ENCODE data around the gene NEU1.
"Not testable (repeated sequence)": the region's sequence is repeated elsewhere in the genome, so short reads cannot be mapped to it uniquely, and the experiment has no call there.

Gene NEU1

DNA sequence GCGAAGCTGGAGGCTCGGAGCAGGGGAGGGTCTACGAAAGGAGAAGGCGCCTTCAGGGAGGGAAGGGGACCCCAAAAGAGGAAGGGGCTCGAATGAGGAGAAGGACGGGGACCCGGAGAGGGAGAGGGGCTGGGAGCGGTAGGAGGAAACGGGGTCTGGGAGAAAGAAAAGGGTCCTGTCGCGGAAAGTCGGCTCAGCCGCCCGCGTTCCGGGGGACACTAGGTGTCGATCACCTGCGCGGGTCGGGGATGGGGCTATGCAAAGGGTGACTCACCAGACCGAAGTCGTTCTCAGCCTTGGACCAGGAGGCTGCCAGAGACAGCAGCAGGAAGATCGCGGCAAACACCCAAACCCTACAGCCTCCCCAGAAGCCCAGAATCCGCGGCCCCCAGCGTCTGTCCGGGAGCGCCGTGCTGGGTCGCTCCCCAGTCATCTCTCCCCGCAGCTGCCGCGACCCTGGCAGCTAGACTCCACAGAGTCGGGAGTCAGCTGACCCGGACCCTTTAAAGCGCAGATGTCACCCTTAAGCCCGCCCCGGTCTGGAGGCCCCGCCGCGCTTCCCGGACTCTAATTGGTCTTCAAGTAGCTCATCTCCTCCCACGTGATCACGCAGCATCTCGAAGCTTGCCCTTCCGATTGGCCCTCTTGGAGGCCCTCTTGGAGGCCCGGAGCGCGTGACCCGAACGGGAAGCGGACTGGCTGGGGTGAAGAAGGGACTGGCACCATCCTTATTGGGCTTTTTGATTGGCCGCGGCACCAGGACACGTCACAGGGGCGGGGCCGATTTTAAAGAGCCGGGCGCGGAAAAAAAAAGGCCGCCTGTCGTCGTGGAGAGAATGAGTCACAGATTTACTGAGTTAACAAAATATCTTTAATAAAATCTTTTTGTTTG, at the start of gene NEU1:
NEU1 (minus strand) TSS at position 478 of the 892 bp plus-strand sequence; CDS start at position 433, 45 bp downstream.
- DNase-seq (ENCODE audit: low read depth in 2 of 2): peak; percentile 100
- H3K4me3 ChIP-seq (replicated peaks in 1 of 2; ENCODE audit: low read depth in 2 of 2, low read length in 2 of 2): peak within 1 kb of the TSS; percentile 90 to 98
- TF ChIP-seq, protein P1, sequence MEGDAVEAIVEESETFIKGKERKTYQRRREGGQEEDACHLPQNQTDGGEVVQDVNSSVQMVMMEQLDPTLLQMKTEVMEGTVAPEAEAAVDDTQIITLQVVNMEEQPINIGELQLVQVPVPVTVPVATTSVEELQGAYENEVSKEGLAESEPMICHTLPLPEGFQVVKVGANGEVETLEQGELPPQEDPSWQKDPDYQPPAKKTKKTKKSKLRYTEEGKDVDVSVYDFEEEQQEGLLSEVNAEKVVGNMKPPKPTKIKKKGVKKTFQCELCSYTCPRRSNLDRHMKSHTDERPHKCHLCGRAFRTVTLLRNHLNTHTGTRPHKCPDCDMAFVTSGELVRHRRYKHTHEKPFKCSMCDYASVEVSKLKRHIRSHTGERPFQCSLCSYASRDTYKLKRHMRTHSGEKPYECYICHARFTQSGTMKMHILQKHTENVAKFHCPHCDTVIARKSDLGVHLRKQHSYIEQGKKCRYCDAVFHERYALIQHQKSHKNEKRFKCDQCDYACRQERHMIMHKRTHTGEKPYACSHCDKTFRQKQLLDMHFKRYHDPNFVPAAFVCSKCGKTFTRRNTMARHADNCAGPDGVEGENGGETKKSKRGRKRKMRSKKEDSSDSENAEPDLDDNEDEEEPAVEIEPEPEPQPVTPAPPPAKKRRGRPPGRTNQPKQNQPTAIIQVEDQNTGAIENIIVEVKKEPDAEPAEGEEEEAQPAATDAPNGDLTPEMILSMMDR (IDR thresholded peaks at IDR 0.05; ENCODE audit: low read depth, low read length): no peak

DNA sequence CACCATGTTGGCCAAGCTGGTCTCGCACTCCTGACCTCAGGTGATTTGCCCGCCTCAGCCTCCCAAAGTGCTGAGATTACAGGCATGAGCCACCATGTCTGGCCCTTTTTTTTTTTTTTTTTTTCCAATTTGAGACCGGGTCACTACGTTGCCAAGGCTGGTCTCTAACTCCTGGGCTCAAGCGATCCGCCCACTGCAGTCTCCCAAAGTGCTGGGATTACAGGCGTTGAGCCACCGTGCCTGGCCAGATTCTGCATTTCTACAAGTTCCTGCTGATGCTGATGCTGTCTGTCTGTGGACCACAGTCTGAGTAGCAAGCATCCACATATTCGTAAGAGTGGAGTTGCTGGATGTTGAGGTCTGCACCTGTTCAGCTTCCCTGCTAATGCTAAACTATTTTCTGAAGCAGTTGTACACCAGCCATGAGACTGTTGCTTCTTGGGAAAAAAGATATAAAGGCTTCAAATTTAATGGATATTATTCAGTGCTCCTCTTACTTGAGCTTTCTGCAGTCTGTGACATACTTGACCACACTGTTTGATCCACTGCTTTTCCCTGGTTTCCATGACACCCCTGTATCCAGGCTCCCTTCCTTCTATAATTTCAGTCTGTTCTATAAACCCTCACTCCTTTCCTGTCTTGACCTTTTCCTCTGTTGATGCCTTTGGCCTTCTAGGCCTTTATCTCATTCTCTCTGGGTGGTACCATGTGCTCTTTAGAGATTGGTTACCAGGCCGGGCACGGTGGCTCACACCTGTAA, 49.4 kb upstream of the NEU1 start:
- no peak for DNase-seq (ENCODE audit: low read depth in 2 of 2)
- H3K4me3 ChIP-seq (replicated peaks in 1 of 2; ENCODE audit: low read depth in 2 of 2, low read length in 2 of 2): no peak overlapping the region
- TF ChIP-seq, protein P1 (IDR thresholded peaks at IDR 0.05; ENCODE audit: low read depth, low read length): no peak

GRCh38 chr6:31909298-31909697, 46.7 kb upstream of the NEU1 start:
- not testable (repeated sequence) for H3K4me3 ChIP-seq (replicated peaks in 1 of 2; ENCODE audit: low read depth in 2 of 2, low read length in 2 of 2); DNase-seq (ENCODE audit: low read depth in 2 of 2)

DNA sequence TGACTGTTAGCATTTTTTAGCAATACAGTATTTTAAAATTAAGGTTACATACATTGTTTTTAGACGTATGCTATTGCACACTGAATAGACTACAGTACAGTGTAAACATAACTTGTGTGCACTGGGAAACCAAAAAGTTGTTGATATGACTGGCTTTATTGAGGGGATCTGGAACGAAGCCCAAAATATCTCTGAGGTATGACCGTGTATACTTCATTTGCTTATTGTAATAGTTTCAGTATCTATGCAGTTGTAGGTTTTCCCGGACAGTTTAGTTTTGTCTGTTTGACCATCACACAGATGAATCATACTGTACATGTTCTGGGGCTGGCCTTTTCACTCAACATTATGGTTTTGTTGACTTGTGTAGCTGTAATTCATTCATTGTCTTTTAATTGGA, 46.2 kb upstream of the NEU1 start:
- DNase-seq (ENCODE audit: low read depth in 2 of 2): peak; percentile 46 to 68

DNA sequence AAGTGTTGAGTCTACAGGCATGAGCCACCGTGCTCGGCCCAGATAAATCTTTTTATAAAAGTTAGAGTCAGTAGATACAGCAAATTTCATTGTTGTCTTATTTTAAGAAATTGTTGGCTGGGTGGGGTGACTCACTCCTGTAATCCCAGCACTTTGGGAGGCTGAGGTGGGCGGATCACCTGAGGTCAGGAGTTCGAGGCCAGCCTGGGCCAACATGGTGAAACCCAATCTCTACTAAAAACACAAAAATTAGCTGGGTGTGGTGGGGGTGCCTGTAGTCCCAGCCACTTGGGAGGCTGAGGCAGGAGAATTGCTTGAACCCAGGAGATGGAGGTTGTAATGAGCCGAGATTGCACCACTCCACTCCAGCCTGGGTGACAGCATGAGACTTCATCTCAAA, 45.6 kb upstream of the NEU1 start:
- DNase-seq (ENCODE audit: low read depth in 2 of 2); H3K4me3 ChIP-seq (replicated peaks in 1 of 2; ENCODE audit: low read depth in 2 of 2, low read length in 2 of 2): not testable (repeated sequence)

More for the DNA sequence above, 46.2 kb upstream of the NEU1 start:
- no peak overlapping the region for H3K4me3 ChIP-seq (replicated peaks in 1 of 2; ENCODE audit: low read depth in 2 of 2, low read length in 2 of 2)
- TF ChIP-seq, protein P1 (IDR thresholded peaks at IDR 0.05; ENCODE audit: low read depth, low read length): no peak

DNA sequence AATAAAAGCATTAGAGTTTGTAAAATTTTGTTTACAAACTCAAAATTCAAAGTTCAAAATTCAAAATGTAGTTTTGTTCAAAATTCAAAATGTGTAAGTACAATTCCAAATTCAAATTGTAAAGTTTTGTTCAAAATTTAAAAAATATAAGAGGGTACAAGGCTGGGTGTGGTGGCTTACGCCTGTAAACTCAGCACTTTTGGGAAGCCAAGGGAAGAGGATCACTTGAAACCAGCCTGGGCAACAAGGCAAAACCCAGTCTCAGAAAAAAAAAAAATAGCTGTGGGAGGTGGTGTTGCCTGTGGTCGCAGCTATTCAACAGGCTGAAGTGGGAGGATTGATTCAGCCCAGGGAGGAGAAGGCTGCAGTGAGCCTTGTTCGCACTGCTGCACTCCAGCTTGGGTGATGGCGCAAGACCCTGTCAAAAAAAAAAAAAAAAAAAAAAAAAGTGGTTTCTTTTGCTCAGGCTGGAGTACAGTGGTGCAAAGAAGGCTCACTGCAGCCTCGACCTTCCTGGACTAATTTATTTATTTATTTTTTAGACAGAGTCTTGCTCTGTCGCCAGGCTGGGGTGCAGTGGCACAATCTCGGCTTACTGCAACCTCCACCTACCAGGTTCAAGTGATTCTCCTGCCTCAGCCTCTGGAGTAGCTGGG, 44.7 kb upstream of the NEU1 start:
- no peak overlapping the region for H3K4me3 ChIP-seq (replicated peaks in 1 of 2; ENCODE audit: low read depth in 2 of 2, low read length in 2 of 2)
- TF ChIP-seq, protein P1 (IDR thresholded peaks at IDR 0.05; ENCODE audit: low read depth, low read length): no peak
- peak; percentile 85 to 96 for DNase-seq (ENCODE audit: low read depth in 2 of 2)

DNA sequence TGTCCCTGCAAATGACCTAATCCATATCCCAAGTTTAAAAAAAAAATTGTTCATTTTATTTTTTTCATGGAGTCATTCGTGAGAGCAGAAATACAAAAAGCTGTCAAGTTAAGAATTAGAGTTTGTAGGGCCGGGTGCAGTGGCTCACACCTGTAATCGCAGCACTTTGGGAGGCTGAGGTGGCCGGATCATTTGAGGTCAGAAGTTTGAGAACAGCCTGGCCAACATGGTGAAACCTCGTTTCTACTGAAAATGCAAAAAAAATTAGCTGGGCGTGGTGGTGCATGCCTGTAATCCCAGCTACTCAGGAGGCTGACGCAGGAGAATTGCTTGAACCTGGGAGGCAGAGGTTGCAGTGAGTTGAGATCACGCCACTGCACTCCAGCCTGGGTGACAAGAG, 44.1 kb upstream of the NEU1 start:
- H3K4me3 ChIP-seq (replicated peaks in 1 of 2; ENCODE audit: low read depth in 2 of 2, low read length in 2 of 2); DNase-seq (ENCODE audit: low read depth in 2 of 2): not testable (repeated sequence)

DNA sequence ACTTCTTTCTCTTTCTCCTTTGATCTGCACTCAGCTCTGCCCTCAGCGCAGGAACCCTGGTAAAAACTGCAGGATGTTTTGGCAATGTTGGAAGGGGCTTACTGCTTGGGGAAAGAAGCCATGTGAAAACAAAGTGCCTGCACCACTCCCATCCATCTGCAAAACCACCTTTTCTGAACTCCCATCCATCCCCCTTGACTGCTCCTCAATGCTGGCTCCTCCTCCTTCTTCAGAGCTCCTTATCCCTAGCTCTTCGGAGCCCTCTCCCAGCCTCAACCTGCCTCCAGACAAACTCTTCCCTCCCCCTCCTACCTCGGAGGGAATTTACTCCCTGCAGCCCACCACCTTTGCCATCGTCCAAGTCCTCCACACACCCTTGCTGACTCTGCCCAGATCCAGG, 43.5 kb upstream of the NEU1 start:
- no peak for DNase-seq (ENCODE audit: low read depth in 2 of 2)
- TF ChIP-seq, protein P1 (IDR thresholded peaks at IDR 0.05; ENCODE audit: low read depth, low read length): no peak
- no peak overlapping the region for H3K4me3 ChIP-seq (replicated peaks in 1 of 2; ENCODE audit: low read depth in 2 of 2, low read length in 2 of 2)
